Measurements from ENCODE around the gene TAS2R40. TPM values are rescaled to one million over a fixed set of nuclear protein-coding genes. Genes with fewer than 3 reads are reported as not detected.
"Not testable (repeated sequence)": the region's sequence is repeated elsewhere in the genome, so short reads cannot be mapped to it uniquely, and the experiment has no call there.

Gene TAS2R40
- total RNA-seq, result not detected

GRCh38 chr7:143221737-143222136, at the start of gene TAS2R40:
TAS2R40 (plus strand) TSS chr7:143222037; CDS start chr7:143222079, 42 bp downstream.
- Mint-ChIP-seq H3K36me3 (no peaks in the 10 kb centered on the region), H3K4me1 (no peaks in the 10 kb centered on the region), H3K9me3 (ENCODE audit: low read depth) (no peaks in the 10 kb centered on the region), H3K27me3 (peaks cover 41% of the 10 kb centered on the region), H3K4me3 (no peak within 1 kb of the TSS), H3K27ac (no peak within 1 kb of the TSS)
- no peak for DNase-seq
- no peak for ATAC-seq
- CTCF ChIA-PET, result interaction anchor here (0.7 to 9.2 kb wide), 2 partner anchors 19 to 215 kb away, joined by 3 to 276 read pairs; no protein-coding TSS in a partner anchor

- no peak for DNase-seq
- no peak overlapping the region for H3K27ac Mint-ChIP-seq
- ATAC-seq, result no peak
- no peaks in the 10 kb centered on the region for H3K4me1 Mint-ChIP-seq
- H3K27me3 Mint-ChIP-seq, result peaks cover 2% of the 10 kb centered on the region
- H3K4me3 Mint-ChIP-seq, result no peak overlapping the region
- CTCF ChIA-PET, result no interaction called here
- H3K36me3 Mint-ChIP-seq, result no peaks in the 10 kb centered on the region
- H3K9me3 Mint-ChIP-seq (ENCODE audit: low read depth), result peaks cover 2% of the 10 kb centered on the region
Measured at GRCh38 chr7:143172354-143172753, 49.5 kb upstream of the TAS2R40 start.

- Mint-ChIP-seq H3K4me3 (no peak overlapping the region), H3K27me3 (peaks cover 2% of the 10 kb centered on the region), H3K9me3 (ENCODE audit: low read depth) (peaks cover 4% of the 10 kb centered on the region), H3K36me3 (no peaks in the 10 kb centered on the region), H3K27ac (no peak overlapping the region), H3K4me1 (no peaks in the 10 kb centered on the region)
- DNase-seq, result no peak
- ATAC-seq, result no peak
- CTCF ChIA-PET, result no interaction called here
Measured at GRCh38 chr7:143176128-143176527, 45.7 kb upstream of the TAS2R40 start.

GRCh38 chr7:143177374-143178119, 44.3 kb upstream of the TAS2R40 start:
- no peaks in the 10 kb centered on the region for H3K36me3 Mint-ChIP-seq
- CTCF ChIA-PET, result no interaction called here
- H3K9me3 Mint-ChIP-seq (ENCODE audit: low read depth), result peaks cover 4% of the 10 kb centered on the region

GRCh38 chr7:143180771-143181170, 41.1 kb upstream of the TAS2R40 start:
- H3K4me3 Mint-ChIP-seq; H3K4me1 Mint-ChIP-seq; H3K36me3 Mint-ChIP-seq; DNase-seq; ATAC-seq; CTCF ChIA-PET; H3K9me3 Mint-ChIP-seq (ENCODE audit: low read depth); H3K27ac Mint-ChIP-seq: not testable (repeated sequence)
- peaks cover 16% of the 10 kb centered on the region for H3K27me3 Mint-ChIP-seq

More at GRCh38 chr7:143177374-143178119, 44.3 kb upstream of the TAS2R40 start:
- no peak overlapping the region for H3K27ac Mint-ChIP-seq
- H3K4me1 Mint-ChIP-seq, result no peaks in the 10 kb centered on the region
- H3K4me3 Mint-ChIP-seq, result no peak overlapping the region
- DNase-seq, result no peak
- peaks cover 2% of the 10 kb centered on the region for H3K27me3 Mint-ChIP-seq
- no peak for ATAC-seq

GRCh38 chr7:143181349-143181748, 40.5 kb upstream of the TAS2R40 start:
- Mint-ChIP-seq H3K27ac (no peak overlapping the region), H3K36me3 (no peaks in the 10 kb centered on the region), H3K27me3 (peaks cover 21% of the 10 kb centered on the region), H3K9me3 (ENCODE audit: low read depth) (peaks cover 2% of the 10 kb centered on the region), H3K4me1 (no peaks in the 10 kb centered on the region), H3K4me3 (no peak overlapping the region)
- CTCF ChIA-PET, result no interaction called here
- no peak for DNase-seq
- no peak for ATAC-seq

GRCh38 chr7:143183024-143183423, 38.8 kb upstream of the TAS2R40 start, which contains the start of gene TAS2R39:
TAS2R39 (plus strand) TSS chr7:143183419; CDS start chr7:143183419, 0 bp downstream.
- CTCF ChIA-PET, result no interaction called here
- no peaks in the 10 kb centered on the region for H3K36me3 Mint-ChIP-seq
- H3K4me1 Mint-ChIP-seq, result no peaks in the 10 kb centered on the region
- no peak for ATAC-seq
- H3K27ac Mint-ChIP-seq, result no peak within 1 kb of the TSS
- H3K9me3 Mint-ChIP-seq (ENCODE audit: low read depth), result peaks cover 2% of the 10 kb centered on the region
- no peak for DNase-seq
- H3K27me3 Mint-ChIP-seq, result peaks cover 21% of the 10 kb centered on the region
- H3K4me3 Mint-ChIP-seq, result no peak within 1 kb of the TSS

- Mint-ChIP-seq H3K4me3 (no peak overlapping the region), H3K9me3 (ENCODE audit: low read depth) (no peaks in the 10 kb centered on the region), H3K4me1 (no peaks in the 10 kb centered on the region), H3K36me3 (no peaks in the 10 kb centered on the region), H3K27ac (no peak overlapping the region), H3K27me3 (peaks cover 21% of the 10 kb centered on the region)
- DNase-seq (no peak), ATAC-seq (no peak)
- CTCF ChIA-PET, result no interaction called here
Measured at GRCh38 chr7:143185551-143185950, 36.3 kb upstream of the TAS2R40 start.

GRCh38 chr7:143188994-143189393, 32.8 kb upstream of the TAS2R40 start:
- no peaks in the 10 kb centered on the region for H3K9me3 Mint-ChIP-seq (ENCODE audit: low read depth)
- no peaks in the 10 kb centered on the region for H3K36me3 Mint-ChIP-seq
- peaks cover 18% of the 10 kb centered on the region for H3K27me3 Mint-ChIP-seq
- H3K27ac Mint-ChIP-seq, result no peak overlapping the region
- CTCF ChIA-PET, result no interaction called here
- DNase-seq, result no peak
- no peak for ATAC-seq
- H3K4me1 Mint-ChIP-seq, result no peaks in the 10 kb centered on the region
- H3K4me3 Mint-ChIP-seq, result no peak overlapping the region

GRCh38 chr7:143193880-143194279, 28.0 kb upstream of the TAS2R40 start:
- Mint-ChIP-seq H3K4me3 (no peak overlapping the region), H3K36me3 (no peaks in the 10 kb centered on the region), H3K27me3 (peaks cover 17% of the 10 kb centered on the region), H3K9me3 (ENCODE audit: low read depth) (no peaks in the 10 kb centered on the region), H3K4me1 (no peaks in the 10 kb centered on the region), H3K27ac (no peak overlapping the region)
- ATAC-seq, result no peak
- CTCF ChIA-PET, result no interaction called here
- DNase-seq, result no peak

GRCh38 chr7:143199040-143199439, 22.8 kb upstream of the TAS2R40 start:
- no peak for ATAC-seq
- Mint-ChIP-seq H3K27me3 (peaks cover 34% of the 10 kb centered on the region), H3K36me3 (no peaks in the 10 kb centered on the region), H3K4me3 (no peak overlapping the region), H3K4me1 (no peaks in the 10 kb centered on the region), H3K27ac (no peak overlapping the region), H3K9me3 (ENCODE audit: low read depth) (no peaks in the 10 kb centered on the region)
- CTCF ChIA-PET, result no interaction called here
- DNase-seq, result no peak

GRCh38 chr7:143202161-143202560, 19.7 kb upstream of the TAS2R40 start:
- CTCF ChIA-PET, result interaction anchor here (1.1 to 1.2 kb wide), 3 partner anchors 13 to 342 kb away, joined by 3 to 6 read pairs (median 3); no protein-coding TSS in a partner anchor

GRCh38 chr7:143203386-143203785, 18.5 kb upstream of the TAS2R40 start:
- Mint-ChIP-seq H3K4me1 (peaks cover 11% of the 10 kb centered on the region), H3K9me3 (ENCODE audit: low read depth) (no peaks in the 10 kb centered on the region), H3K27ac (no peak overlapping the region), H3K4me3 (no peak overlapping the region), H3K36me3 (no peaks in the 10 kb centered on the region), H3K27me3 (peaks cover 30% of the 10 kb centered on the region)
- no peak for DNase-seq
- CTCF ChIA-PET, result interaction anchor here (1.1 to 3.9 kb wide), 2 partner anchors 11 to 13 kb away, joined by 3 to 24 read pairs; no protein-coding TSS in a partner anchor
- ATAC-seq, result no peak

More at GRCh38 chr7:143202161-143202560, 19.7 kb upstream of the TAS2R40 start:
- H3K27ac Mint-ChIP-seq, result no peak overlapping the region
- H3K9me3 Mint-ChIP-seq (ENCODE audit: low read depth), result no peaks in the 10 kb centered on the region
- peaks cover 37% of the 10 kb centered on the region for H3K27me3 Mint-ChIP-seq
- H3K36me3 Mint-ChIP-seq, result no peaks in the 10 kb centered on the region
- DNase-seq, result no peak
- no peak overlapping the region for H3K4me3 Mint-ChIP-seq
- H3K4me1 Mint-ChIP-seq, result peaks cover 11% of the 10 kb centered on the region
- ATAC-seq, result no peak
